ENCODE data around the gene GDA. TPM values are rescaled to one million over a fixed set of nuclear protein-coding genes. Genes with fewer than 3 reads are reported as not detected.

The GDA gene
- total RNA-seq, 2 donors from 2014 or later, result 2.5 to 6.9 TPM

DNA sequence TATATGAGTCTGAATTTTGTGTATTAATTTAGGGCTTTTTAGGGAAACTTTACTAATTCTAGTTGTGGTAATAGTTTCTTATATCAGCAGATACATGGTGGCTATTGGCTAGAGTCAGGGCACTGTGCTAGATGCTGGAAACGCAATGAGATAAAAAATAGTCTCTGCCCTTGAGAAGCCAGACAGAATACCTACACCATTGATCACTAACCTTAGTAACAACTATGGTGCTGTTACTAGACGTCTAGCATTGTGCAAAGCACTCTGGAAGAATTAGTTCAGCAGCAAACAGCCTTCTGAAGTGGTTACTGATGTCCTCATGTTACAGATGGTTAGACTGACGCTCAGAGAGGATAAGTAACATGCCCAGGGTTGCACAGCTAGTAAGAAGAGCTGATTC lies 61.8 kb downstream of the GDA start:
- Histone ChIP-seq H3K27me3 (ENCODE audit: control insufficient read depth, insufficient read depth, low read length, poor library complexity, severe bottlenecking) (no peaks in the 10 kb centered on the region), H3K9ac (ENCODE audit: extremely low read depth, low read length, poor library complexity, severe bottlenecking) (no peak overlapping the region), H3K4me1 (ENCODE audit: control insufficient read depth, insufficient read depth, low read length) (no peaks in the 10 kb centered on the region), H3K4me3 (ENCODE audit: low read length) (no peak overlapping the region), H3K9me3 (ENCODE audit: control insufficient read depth, low read length) (no peaks in the 10 kb centered on the region), H3K27ac (ENCODE audit: low read depth, low read length) (no peak overlapping the region), H3K36me3 (ENCODE audit: control insufficient read depth, insufficient read depth, low read length) (no peaks in the 10 kb centered on the region)
- Mint-ChIP-seq H3K4me1 (no peaks in the 10 kb centered on the region), H3K4me3 (no peak overlapping the region), H3K27ac (no peak overlapping the region), H3K27me3 (ENCODE audit: insufficient read depth) (no peaks in the 10 kb centered on the region), H3K36me3 (ENCODE audit: low read depth) (peaks cover 21% of the 10 kb centered on the region), H3K9me3 (peaks cover 2% of the 10 kb centered on the region)
- TF ChIP-seq, protein P1, sequence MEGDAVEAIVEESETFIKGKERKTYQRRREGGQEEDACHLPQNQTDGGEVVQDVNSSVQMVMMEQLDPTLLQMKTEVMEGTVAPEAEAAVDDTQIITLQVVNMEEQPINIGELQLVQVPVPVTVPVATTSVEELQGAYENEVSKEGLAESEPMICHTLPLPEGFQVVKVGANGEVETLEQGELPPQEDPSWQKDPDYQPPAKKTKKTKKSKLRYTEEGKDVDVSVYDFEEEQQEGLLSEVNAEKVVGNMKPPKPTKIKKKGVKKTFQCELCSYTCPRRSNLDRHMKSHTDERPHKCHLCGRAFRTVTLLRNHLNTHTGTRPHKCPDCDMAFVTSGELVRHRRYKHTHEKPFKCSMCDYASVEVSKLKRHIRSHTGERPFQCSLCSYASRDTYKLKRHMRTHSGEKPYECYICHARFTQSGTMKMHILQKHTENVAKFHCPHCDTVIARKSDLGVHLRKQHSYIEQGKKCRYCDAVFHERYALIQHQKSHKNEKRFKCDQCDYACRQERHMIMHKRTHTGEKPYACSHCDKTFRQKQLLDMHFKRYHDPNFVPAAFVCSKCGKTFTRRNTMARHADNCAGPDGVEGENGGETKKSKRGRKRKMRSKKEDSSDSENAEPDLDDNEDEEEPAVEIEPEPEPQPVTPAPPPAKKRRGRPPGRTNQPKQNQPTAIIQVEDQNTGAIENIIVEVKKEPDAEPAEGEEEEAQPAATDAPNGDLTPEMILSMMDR (conservative IDR thresholded peaks at IDR 0.05), result no peak
- 85 to 89% methylated on average over 2 to 3 of the region's 3 CpGs for WGBS, 2 experiments (ENCODE audit: insufficient coverage in 1 of 2, insufficient read length in 1 of 2)
- no peak for DNase-seq

DNA sequence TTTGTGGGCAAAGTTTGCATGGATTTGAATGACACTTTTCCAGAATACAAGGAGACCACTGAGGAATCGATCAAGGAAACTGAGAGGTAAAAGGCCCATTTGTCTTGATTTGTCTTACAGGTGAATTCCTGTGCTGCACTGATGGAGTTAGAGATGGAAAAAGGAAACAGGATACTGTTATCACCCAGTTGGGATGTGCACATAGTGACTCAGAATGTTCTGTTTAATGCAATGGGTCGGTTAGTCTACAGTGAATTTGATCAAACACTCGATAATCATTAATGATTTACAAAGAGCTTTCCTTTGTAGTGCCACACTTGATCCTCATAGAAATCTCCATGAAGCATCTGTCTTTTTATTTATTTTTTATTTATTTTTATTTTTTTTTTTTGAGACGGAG lies 64.7 kb downstream of the GDA start:
- Mint-ChIP-seq H3K27ac (no peak overlapping the region), H3K4me3 (no peak overlapping the region), H3K9me3 (peaks cover 4% of the 10 kb centered on the region), H3K36me3 (ENCODE audit: low read depth) (peaks cover 25% of the 10 kb centered on the region), H3K4me1 (no peaks in the 10 kb centered on the region), H3K27me3 (ENCODE audit: insufficient read depth) (no peaks in the 10 kb centered on the region)
- Histone ChIP-seq H3K27ac (ENCODE audit: low read depth, low read length) (no peak overlapping the region), H3K9ac (ENCODE audit: extremely low read depth, low read length, poor library complexity, severe bottlenecking) (no peak overlapping the region), H3K4me3 (ENCODE audit: low read length) (no peak overlapping the region), H3K36me3 (ENCODE audit: control insufficient read depth, insufficient read depth, low read length) (no peaks in the 10 kb centered on the region), H3K4me1 (ENCODE audit: control insufficient read depth, insufficient read depth, low read length) (peaks cover 6% of the 10 kb centered on the region), H3K27me3 (ENCODE audit: control insufficient read depth, insufficient read depth, low read length, poor library complexity, severe bottlenecking) (no peaks in the 10 kb centered on the region), H3K9me3 (ENCODE audit: control insufficient read depth, low read length) (no peaks in the 10 kb centered on the region)
- TF ChIP-seq, protein P1 (conservative IDR thresholded peaks at IDR 0.05), result no peak
- DNase-seq, result no peak
- 94 to 100% methylated on average over 1 to 4 of the region's 4 CpGs for WGBS, 2 experiments (ENCODE audit: insufficient coverage in 1 of 2, insufficient read length in 1 of 2)

DNA sequence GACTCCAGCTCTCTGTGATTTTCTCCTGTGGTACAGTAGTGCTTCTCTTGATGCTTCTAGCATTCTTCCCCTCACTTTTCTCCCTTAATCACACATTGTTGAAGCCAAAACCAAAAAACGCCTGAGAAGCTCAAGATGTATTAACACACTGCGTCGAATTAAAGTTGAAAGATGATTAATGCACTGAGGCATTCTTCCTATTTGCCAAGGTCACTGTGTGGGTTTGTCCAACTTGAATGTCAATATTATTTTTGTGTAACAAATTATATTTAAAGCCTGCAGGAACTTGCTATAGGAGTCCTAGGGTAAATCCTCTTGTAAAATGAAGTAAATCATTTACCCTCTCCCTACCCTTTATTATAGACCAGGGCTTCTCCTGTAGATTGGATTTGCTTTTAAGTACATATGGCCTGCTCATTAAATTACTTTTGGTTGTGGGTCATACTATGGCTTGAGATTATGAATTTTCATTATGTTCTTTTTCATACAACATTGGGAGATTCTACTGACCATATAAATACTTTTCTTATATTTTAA lies 68.1 kb downstream of the GDA start:
- Histone ChIP-seq H3K9me3 (ENCODE audit: control insufficient read depth, low read length) (no peaks in the 10 kb centered on the region), H3K27me3 (ENCODE audit: control insufficient read depth, insufficient read depth, low read length, poor library complexity, severe bottlenecking) (no peaks in the 10 kb centered on the region), H3K9ac (ENCODE audit: extremely low read depth, low read length, poor library complexity, severe bottlenecking) (no peak overlapping the region), H3K36me3 (ENCODE audit: control insufficient read depth, insufficient read depth, low read length) (no peaks in the 10 kb centered on the region), H3K27ac (ENCODE audit: low read depth, low read length) (no peak overlapping the region), H3K4me3 (ENCODE audit: low read length) (no peak overlapping the region), H3K4me1 (ENCODE audit: control insufficient read depth, insufficient read depth, low read length) (peaks cover 6% of the 10 kb centered on the region)
- 86% methylated on average over 3 of the region's 3 CpGs; no CpG with 5 or more reads in 1 of the 2 experiments for WGBS, 2 experiments (ENCODE audit: insufficient coverage in 1 of 2, insufficient read length in 1 of 2)
- Mint-ChIP-seq H3K4me3 (no peak overlapping the region), H3K9me3 (peaks cover 12% of the 10 kb centered on the region), H3K4me1 (no peaks in the 10 kb centered on the region), H3K27me3 (ENCODE audit: insufficient read depth) (no peaks in the 10 kb centered on the region), H3K36me3 (ENCODE audit: low read depth) (peaks cover 32% of the 10 kb centered on the region), H3K27ac (no peak overlapping the region)
- DNase-seq, result no peak
- TF ChIP-seq, protein P1 (conservative IDR thresholded peaks at IDR 0.05), result no peak

All from endodermal cell (in vitro differentiated cells).